T-helper 9 cell (primary cell): Measurements from ENCODE around the gene ZNF277.

ENCODE experiments used
- DNase-seq: peaks from one replicate; pipeline ENCODE4 v3.0.0-alpha.2; 2020
- total RNA-seq, 2 donors: gene quantifications; one replicate each; lab custom pipeline; 2026; lab: John Stamatoyannopoulos, UW

The ZNF277 gene
- 36.4 to 46.4 reads per million in 2 donors for total RNA-seq

- DNase-seq, result peak; percentile 100
Measured at GRCh38 chr7:112206238-112206990, at the start of gene ZNF277, which contains the start of gene DOCK4. TSS of gene ZNF277 (plus strand) at chr7:112206695. CDS start at chr7:112206717, 22 bp downstream. TSS of gene DOCK4 (minus strand) at chr7:112206399. CDS start at chr7:112206138, 261 bp downstream.

- no peak for DNase-seq
Measured at GRCh38 chr7:112157072-112157471, 49.4 kb upstream of the ZNF277 start.

GRCh38 chr7:112159351-112159750 is 47.1 kb upstream of the ZNF277 start:
- no peak for DNase-seq

GRCh38 chr7:112160130-112160770 is 46.2 kb upstream of the ZNF277 start:
- no peak for DNase-seq

- DNase-seq, result no peak
Measured at GRCh38 chr7:112160771-112161150, 45.7 kb upstream of the ZNF277 start.

- DNase-seq, result no peak
Measured at GRCh38 chr7:112161253-112162141, 45.0 kb upstream of the ZNF277 start.

- DNase-seq, result no peak
Measured at GRCh38 chr7:112162142-112162766, 44.2 kb upstream of the ZNF277 start.

GRCh38 chr7:112162784-112163506 is 43.5 kb upstream of the ZNF277 start:
- DNase-seq, result no peak

- no peak for DNase-seq
Measured at GRCh38 chr7:112167147-112167546, 39.3 kb upstream of the ZNF277 start.

- DNase-seq, result no peak
Measured at GRCh38 chr7:112168915-112169314, 37.6 kb upstream of the ZNF277 start.

- no peak for DNase-seq
Measured at GRCh38 chr7:112171673-112172072, 34.8 kb upstream of the ZNF277 start.

GRCh38 chr7:112172870-112173567 is 33.5 kb upstream of the ZNF277 start:
- no peak for DNase-seq

GRCh38 chr7:112173568-112173905 is 33.0 kb upstream of the ZNF277 start:
- no peak for DNase-seq

GRCh38 chr7:112174192-112174591 is 32.3 kb upstream of the ZNF277 start:
- no peak for DNase-seq

- DNase-seq, result no peak
Measured at GRCh38 chr7:112176241-112176640, 30.3 kb upstream of the ZNF277 start.

GRCh38 chr7:112176693-112177415 is 29.6 kb upstream of the ZNF277 start:
- DNase-seq, result no peak

GRCh38 chr7:112180223-112180622 is 26.3 kb upstream of the ZNF277 start:
- no peak for DNase-seq

- no peak for DNase-seq
Measured at GRCh38 chr7:112182749-112183148, 23.7 kb upstream of the ZNF277 start.

- DNase-seq, result no peak
Measured at GRCh38 chr7:112183266-112183665, 23.2 kb upstream of the ZNF277 start.

GRCh38 chr7:112184455-112184854 is 22.0 kb upstream of the ZNF277 start:
- no peak for DNase-seq
